NT2/D1 (cell line): Measurements from ENCODE around the gene CFAP73.

Experiments used
- YY1 ChIP-seq: IDR thresholded peaks from 2 replicates; pipeline ENCODE4 v1.6.1; 2011; ENCODE audit not compliant: insufficient read length, insufficient read depth
- ZNF274 ChIP-seq: IDR thresholded peaks from 2 replicates; pipeline ENCODE4 v1.6.1; 2011; ENCODE audit warnings: mild to moderate bottlenecking, low read depth, low read length

- no peak for TF ChIP-seq ZNF274
- TF ChIP-seq YY1, result no peak
Observed at GRCh38 chr12:113180333-113180732, 30.8 kb downstream of the CFAP73 start.
